Ishikawa (cell line): ENCODE measurements around the gene BCL2L11.

Source experiments
- CEBPB ChIP-seq: IDR thresholded peaks from 2 replicates; pipeline ENCODE4 v1.6.1; 2012
- CREB1 ChIP-seq: IDR thresholded peaks from 2 replicates; pipeline ENCODE4 v1.6.1; 2012; ENCODE audit warnings: low read depth
- EGR1 ChIP-seq: IDR thresholded peaks from 2 replicates; pipeline ENCODE4 v1.6.1; 2012
- EP300 ChIP-seq: IDR thresholded peaks from 2 replicates; pipeline ENCODE4 v1.6.1; 2012; ENCODE audit warnings: borderline replicate concordance
- FOXM1 ChIP-seq: IDR thresholded peaks from 2 replicates; pipeline ENCODE4 v1.6.1; 2012; ENCODE audit warnings: low read depth, borderline replicate concordance
- NFIC ChIP-seq: IDR thresholded peaks from 2 replicates; pipeline ENCODE4 v1.6.1; 2012
- RAD21 ChIP-seq: IDR thresholded peaks from 2 replicates; pipeline ENCODE4 v1.6.1; 2012; ENCODE audit warnings: low read depth
- TAF1 ChIP-seq: IDR thresholded peaks from 2 replicates; pipeline ENCODE4 v1.6.1; 2012; ENCODE audit warnings: low read depth, mild to moderate bottlenecking
- TCF12 ChIP-seq: IDR thresholded peaks from 2 replicates; pipeline ENCODE4 v1.6.1; 2012; ENCODE audit warnings: low read depth
- TEAD4 ChIP-seq: IDR thresholded peaks from 2 replicates; pipeline ENCODE4 v1.6.1; 2012
- YY1 ChIP-seq: IDR thresholded peaks from 2 replicates; pipeline ENCODE4 v1.6.1; 2012; ENCODE audit warnings: low read depth
- ZBTB7A ChIP-seq: IDR thresholded peaks from 2 replicates; pipeline ENCODE4 v1.6.1; 2012; ENCODE audit warnings: low read depth
- TF ChIP-seq, protein P1 (sequence below): IDR thresholded peaks from 2 replicates; pipeline ENCODE4 v1.6.1; 2012
- TF ChIP-seq, protein P2 (sequence below): IDR thresholded peaks from 2 replicates; pipeline ENCODE4 v1.6.1; 2012; ENCODE audit warnings: low read depth, mild to moderate bottlenecking
- TF ChIP-seq, protein P3 (sequence below): IDR thresholded peaks from 2 replicates; pipeline ENCODE4 v1.6.1; 2012

BCL2L11 gene

DNA sequence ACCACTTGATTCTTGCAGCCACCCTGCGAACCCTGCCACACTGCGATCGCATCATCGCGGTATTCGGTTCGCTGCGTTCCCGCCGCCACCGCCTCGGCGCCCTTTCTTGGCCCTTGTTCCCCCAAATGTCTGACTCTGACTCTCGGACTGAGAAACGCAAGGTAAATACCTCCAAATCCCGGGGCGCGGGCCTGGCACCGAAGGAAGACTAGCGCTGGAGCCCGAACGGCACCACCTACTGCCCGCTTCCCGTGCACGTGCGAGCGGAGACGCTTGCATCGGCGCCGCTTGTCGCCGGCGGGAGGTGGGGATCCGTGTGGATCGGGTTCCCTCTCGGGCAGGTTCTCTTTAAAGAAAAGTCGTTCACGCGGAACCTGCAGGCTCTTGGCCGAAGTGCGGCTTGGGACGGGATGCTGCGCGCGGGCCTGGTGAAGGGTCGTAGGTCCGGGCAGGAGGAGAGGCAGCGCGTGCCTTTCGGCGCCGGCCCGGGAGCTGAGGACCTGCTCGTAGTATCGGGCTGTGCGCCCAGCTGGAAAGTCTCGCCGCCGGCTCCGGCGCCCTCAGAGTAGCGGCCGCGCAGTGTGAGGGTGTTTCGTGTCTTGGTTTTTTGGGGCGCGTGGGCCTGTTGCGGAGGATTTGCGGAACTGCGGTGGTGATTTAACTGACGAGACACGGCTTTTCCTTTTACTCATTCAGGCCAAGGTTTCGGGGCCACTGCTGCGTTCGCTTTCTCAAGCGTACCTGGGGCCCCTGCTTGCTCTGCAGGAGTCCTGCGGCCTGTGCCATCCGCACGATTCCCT, 514 bp downstream of the BCL2L11 start:
- TF ChIP-seq, protein P1, sequence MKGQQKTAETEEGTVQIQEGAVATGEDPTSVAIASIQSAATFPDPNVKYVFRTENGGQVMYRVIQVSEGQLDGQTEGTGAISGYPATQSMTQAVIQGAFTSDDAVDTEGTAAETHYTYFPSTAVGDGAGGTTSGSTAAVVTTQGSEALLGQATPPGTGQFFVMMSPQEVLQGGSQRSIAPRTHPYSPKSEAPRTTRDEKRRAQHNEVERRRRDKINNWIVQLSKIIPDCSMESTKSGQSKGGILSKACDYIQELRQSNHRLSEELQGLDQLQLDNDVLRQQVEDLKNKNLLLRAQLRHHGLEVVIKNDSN = no peak; the same call in 1 of the 2 replicates
- TF ChIP-seq NFIC (peak; percentile 11; the same call in 1 of the 2 replicates), RAD21 (no peak), TCF12 (0 out of 2 replicates have a peak, but pooled peaks have one; percentile 30), ZBTB7A (0 out of 2 replicates have a peak, but pooled peaks have one; percentile 2), TEAD4 (no peak), EP300 (no peak), EGR1 (no peak), FOXM1 (no peak), TAF1 (no peak), CREB1 (no peak), YY1 (peak; percentile 1; the same call in 1 of the 2 replicates), CEBPB (no peak)
- TF ChIP-seq, protein P2, sequence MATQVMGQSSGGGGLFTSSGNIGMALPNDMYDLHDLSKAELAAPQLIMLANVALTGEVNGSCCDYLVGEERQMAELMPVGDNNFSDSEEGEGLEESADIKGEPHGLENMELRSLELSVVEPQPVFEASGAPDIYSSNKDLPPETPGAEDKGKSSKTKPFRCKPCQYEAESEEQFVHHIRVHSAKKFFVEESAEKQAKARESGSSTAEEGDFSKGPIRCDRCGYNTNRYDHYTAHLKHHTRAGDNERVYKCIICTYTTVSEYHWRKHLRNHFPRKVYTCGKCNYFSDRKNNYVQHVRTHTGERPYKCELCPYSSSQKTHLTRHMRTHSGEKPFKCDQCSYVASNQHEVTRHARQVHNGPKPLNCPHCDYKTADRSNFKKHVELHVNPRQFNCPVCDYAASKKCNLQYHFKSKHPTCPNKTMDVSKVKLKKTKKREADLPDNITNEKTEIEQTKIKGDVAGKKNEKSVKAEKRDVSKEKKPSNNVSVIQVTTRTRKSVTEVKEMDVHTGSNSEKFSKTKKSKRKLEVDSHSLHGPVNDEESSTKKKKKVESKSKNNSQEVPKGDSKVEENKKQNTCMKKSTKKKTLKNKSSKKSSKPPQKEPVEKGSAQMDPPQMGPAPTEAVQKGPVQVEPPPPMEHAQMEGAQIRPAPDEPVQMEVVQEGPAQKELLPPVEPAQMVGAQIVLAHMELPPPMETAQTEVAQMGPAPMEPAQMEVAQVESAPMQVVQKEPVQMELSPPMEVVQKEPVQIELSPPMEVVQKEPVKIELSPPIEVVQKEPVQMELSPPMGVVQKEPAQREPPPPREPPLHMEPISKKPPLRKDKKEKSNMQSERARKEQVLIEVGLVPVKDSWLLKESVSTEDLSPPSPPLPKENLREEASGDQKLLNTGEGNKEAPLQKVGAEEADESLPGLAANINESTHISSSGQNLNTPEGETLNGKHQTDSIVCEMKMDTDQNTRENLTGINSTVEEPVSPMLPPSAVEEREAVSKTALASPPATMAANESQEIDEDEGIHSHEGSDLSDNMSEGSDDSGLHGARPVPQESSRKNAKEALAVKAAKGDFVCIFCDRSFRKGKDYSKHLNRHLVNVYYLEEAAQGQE = no peak
- TF ChIP-seq, protein P3, sequence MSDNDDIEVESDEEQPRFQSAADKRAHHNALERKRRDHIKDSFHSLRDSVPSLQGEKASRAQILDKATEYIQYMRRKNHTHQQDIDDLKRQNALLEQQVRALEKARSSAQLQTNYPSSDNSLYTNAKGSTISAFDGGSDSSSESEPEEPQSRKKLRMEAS = peak; percentile 92

DNA sequence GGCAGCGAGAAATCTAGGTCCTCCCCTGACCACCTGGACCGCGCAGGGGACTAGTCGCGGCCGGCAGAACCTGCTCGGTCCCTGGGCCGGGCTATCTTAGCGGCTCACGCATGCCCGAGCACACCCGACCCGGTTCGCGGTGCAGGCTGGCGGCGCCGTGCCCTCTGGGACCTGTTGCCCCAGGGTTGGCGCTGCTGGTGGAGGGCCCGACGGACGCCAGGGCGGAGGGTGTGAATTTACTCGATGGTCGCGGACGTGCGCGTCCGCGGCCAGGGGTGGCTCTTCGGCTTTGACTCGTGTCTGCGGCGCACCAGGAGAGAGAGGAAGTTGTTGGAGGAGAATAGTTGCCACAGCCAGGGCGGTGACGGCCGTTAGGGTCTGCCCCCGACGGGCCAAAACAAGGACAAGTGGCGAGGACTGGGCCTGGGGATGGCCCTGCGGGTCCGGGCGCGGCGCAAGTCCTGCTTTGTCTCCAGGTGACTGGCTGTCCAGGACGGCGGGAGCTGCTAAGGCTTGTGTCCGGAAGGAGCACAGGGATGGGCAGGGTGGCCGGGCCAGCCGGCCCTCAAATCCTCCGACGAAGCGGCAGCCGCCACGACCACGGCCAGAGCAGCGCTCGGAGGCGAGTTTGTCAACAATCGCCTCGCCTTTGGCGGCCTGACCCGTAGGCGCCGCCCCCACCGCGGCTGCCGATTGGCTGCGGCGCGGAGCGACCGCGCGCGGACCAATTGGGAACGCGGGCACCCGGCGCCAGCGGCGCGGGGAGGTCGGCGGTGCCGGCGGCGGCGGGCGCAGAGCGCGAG, 1.3 kb downstream of the BCL2L11 start:
- TF ChIP-seq YY1 (no peak), TCF12 (no peak), TAF1 (no peak; the same call in 1 of the 2 replicates), RAD21 (no peak), TEAD4 (no peak), ZBTB7A (0 out of 2 replicates have a peak, but pooled peaks have one; percentile 17), NFIC (no peak), FOXM1 (no peak), EGR1 (no peak)
- TF ChIP-seq, protein P2 = no peak
- TF ChIP-seq, protein P3 = peak; percentile 86; the same call in 1 of the 2 replicates

DNA sequence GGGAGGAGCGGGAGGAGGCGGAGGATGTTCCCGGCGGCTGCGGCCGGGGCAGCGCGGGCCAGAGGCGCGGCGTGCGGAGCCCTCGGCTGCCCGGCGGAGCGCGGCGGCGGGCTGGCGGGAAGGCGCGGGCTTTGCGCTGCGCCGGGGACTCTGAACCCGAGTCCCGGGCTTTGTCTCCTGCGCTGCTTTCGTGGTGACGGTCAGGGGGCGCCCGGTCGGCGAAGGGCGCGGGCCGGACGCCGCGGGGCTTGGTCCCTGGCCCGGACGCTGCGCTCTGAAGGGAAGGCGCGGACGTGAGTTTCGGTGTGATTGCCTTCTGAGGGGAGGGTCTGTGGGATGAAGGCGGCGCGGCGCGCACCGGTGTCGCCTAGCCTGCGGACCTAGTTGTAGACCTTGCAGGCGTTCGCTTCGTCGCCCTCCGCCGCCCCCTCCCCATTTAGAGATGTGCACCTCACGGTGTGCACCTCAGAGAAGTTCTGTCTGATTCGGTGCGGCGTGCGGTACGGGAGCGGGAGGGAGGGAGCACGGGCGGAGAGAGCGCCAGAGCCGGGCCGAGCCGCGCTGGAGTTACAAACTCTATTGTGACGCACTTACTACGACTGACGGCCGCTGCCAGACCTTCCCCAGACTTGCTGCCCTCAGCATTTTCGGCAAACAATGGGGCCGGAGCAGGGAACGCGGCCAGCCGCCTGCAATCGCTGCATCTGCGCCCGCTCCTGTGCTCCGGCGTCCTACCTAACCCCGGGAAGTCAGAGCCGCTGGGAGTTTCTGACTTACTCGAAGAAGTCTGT, 2.1 kb downstream of the BCL2L11 start:
- TF ChIP-seq FOXM1 = no peak
- no peak for TF ChIP-seq RAD21
- no peak for TF ChIP-seq EP300
- TF ChIP-seq EGR1 = no peak
- TF ChIP-seq NFIC = peak; percentile 38; the same call in 1 of the 2 replicates
- TF ChIP-seq ZBTB7A = peak; percentile 76
- TF ChIP-seq TEAD4 = no peak
- TF ChIP-seq TAF1 = peak; percentile 34; the same call in 1 of the 2 replicates
- no peak for TF ChIP-seq CEBPB
- TF ChIP-seq TCF12 = 0 out of 2 replicates have a peak, but pooled peaks have one; percentile 45
- TF ChIP-seq CREB1 = no peak
- TF ChIP-seq, protein P1 = no peak
- TF ChIP-seq YY1 = peak; percentile 22; the same call in 1 of the 2 replicates
- TF ChIP-seq, protein P3 = peak; percentile 50; the same call in 1 of the 2 replicates
- TF ChIP-seq, protein P2 = no peak
